ENCODE data around the gene P3R3URF.
"Not testable (repeated sequence)": the region's sequence is repeated elsewhere in the genome, so short reads cannot be mapped to it uniquely, and the experiment has no call there.

The P3R3URF gene

GRCh38 chr1:46176211-46176865 is at the start of gene P3R3URF:
P3R3URF (minus strand) TSS chr1:46176488; CDS start chr1:46176471, 17 bp downstream.
- no peak for DNase-seq (ENCODE audit: low spot score)

- no peak for DNase-seq (ENCODE audit: low spot score)
Observed at GRCh38 chr1:46224966-46225365, 48.7 kb upstream of the P3R3URF start.

GRCh38 chr1:46223472-46223943 is 47.2 kb upstream of the P3R3URF start:
- peak; percentile 48 for DNase-seq (ENCODE audit: low spot score)

- not testable (repeated sequence) for DNase-seq (ENCODE audit: low spot score)
Observed at GRCh38 chr1:46223055-46223454, 46.8 kb upstream of the P3R3URF start.

GRCh38 chr1:46221749-46222148 is 45.5 kb upstream of the P3R3URF start:
- DNase-seq (ENCODE audit: low spot score): no peak

- DNase-seq (ENCODE audit: low spot score): no peak
Observed at GRCh38 chr1:46220808-46221207, 44.5 kb upstream of the P3R3URF start.

- no peak for DNase-seq (ENCODE audit: low spot score)
Observed at GRCh38 chr1:46219551-46220520, 43.5 kb upstream of the P3R3URF start.

GRCh38 chr1:46218443-46218842 is 42.2 kb upstream of the P3R3URF start:
- no peak for DNase-seq (ENCODE audit: low spot score)

GRCh38 chr1:46215504-46215903 is 39.2 kb upstream of the P3R3URF start:
- DNase-seq (ENCODE audit: low spot score): no peak

GRCh38 chr1:46211051-46211450 is 34.8 kb upstream of the P3R3URF start:
- no peak for DNase-seq (ENCODE audit: low spot score)

- no peak for DNase-seq (ENCODE audit: low spot score)
Observed at GRCh38 chr1:46210561-46210960, 34.3 kb upstream of the P3R3URF start.

GRCh38 chr1:46206399-46206798 is 30.1 kb upstream of the P3R3URF start:
- no peak for DNase-seq (ENCODE audit: low spot score)

- no peak for DNase-seq (ENCODE audit: low spot score)
Observed at GRCh38 chr1:46205791-46206190, 29.5 kb upstream of the P3R3URF start.

GRCh38 chr1:46205141-46205540 is 28.9 kb upstream of the P3R3URF start:
- no peak for DNase-seq (ENCODE audit: low spot score)

GRCh38 chr1:46204406-46204742 is 28.1 kb upstream of the P3R3URF start:
- DNase-seq (ENCODE audit: low spot score): no peak

- no peak for DNase-seq (ENCODE audit: low spot score)
Observed at GRCh38 chr1:46203738-46204405, 27.6 kb upstream of the P3R3URF start.

GRCh38 chr1:46199233-46199749 is 23.0 kb upstream of the P3R3URF start:
- no peak for DNase-seq (ENCODE audit: low spot score)

GRCh38 chr1:46197964-46198811 is 21.9 kb upstream of the P3R3URF start, which contains the start of gene POMGNT1:
POMGNT1 (minus strand) TSS chr1:46198434; CDS start chr1:46197821, 613 bp downstream.
- peak; percentile 90 for DNase-seq (ENCODE audit: low spot score)

GRCh38 chr1:46197560-46197963 is 21.3 kb upstream of the P3R3URF start:
- no peak for DNase-seq (ENCODE audit: low spot score)

GRCh38 chr1:46196609-46197008 is 20.3 kb upstream of the P3R3URF start:
- DNase-seq (ENCODE audit: low spot score): no peak

- no peak for DNase-seq (ENCODE audit: low spot score)
Observed at GRCh38 chr1:46194641-46195193, 18.4 kb upstream of the P3R3URF start.

All from HuH-7.5 (cell line).